Tibial nerve (tissue), 4 donors: ENCODE measurements around the gene ATG12.
"Not testable (repeated sequence)": the region's sequence is repeated elsewhere in the genome, so short reads cannot be mapped to it uniquely, and the experiment has no call there.

ENCODE experiments used
- CTCF ChIP-seq, 5 experiments: fragments of 200-600 bp in 3 of 5; fragments of 450-650 bp in 2 of 5; sonication (generic) in 3 of 5; IDR thresholded peaks; one replicate each; pipeline ENCODE4 v1.5.1; 2016 to 2019; ENCODE audit warnings: antibody characterized with exemption in 5 of 5, mild to moderate bottlenecking in 3 of 5, moderate library complexity in 2 of 5
- EP300 ChIP-seq, 2 donors: sonication (generic); formaldehyde crosslinking; IDR thresholded peaks; one replicate each; pipeline ENCODE4 v1.6.1; 2017; ENCODE audit warnings: antibody characterized with exemption in 2 of 2, mild to moderate bottlenecking in 1 of 2
- POLR2A ChIP-seq, 2 donors: fragments of 450-650 bp; IDR thresholded peaks; one replicate each; pipeline ENCODE4 v1.6.1; 2017; ENCODE audit warnings: antibody characterized with exemption in 2 of 2, mild to moderate bottlenecking in 2 of 2, moderate library complexity in 2 of 2

DNA sequence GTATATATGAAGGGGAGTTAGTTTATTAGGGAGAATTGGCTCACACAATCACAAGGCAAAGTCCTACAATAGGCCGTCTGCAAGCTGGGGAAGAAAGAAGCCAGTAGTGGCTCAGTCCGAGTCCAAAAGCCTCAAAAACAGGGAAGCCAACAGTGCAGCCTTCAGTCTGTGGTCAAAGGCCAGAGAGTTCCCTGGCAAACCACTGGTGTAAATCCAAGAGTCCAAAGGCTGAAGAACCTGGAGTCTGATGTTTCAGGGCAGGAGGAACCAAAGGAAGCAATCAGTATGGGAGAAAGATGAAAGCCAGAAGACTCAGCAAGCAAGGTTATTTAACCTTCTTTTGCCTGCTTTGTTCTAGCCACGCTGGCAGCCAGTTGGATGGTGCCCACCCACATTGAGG is 43.8 kb upstream of the ATG12 start:
- not testable (repeated sequence) for TF ChIP-seq CTCF, EP300, POLR2A (IDR thresholded peaks at IDR 0.05)
